Raji (cell line): ENCODE results near the gene GK.

Source experiments
- POLR2A ChIP-seq: IDR thresholded peaks from 2 replicates; pipeline ENCODE4 v1.6.1; 2011; ENCODE audit warnings: low read depth, low read length, control low read depth; ENCODE audit not compliant: insufficient read depth

Gene GK

DNA sequence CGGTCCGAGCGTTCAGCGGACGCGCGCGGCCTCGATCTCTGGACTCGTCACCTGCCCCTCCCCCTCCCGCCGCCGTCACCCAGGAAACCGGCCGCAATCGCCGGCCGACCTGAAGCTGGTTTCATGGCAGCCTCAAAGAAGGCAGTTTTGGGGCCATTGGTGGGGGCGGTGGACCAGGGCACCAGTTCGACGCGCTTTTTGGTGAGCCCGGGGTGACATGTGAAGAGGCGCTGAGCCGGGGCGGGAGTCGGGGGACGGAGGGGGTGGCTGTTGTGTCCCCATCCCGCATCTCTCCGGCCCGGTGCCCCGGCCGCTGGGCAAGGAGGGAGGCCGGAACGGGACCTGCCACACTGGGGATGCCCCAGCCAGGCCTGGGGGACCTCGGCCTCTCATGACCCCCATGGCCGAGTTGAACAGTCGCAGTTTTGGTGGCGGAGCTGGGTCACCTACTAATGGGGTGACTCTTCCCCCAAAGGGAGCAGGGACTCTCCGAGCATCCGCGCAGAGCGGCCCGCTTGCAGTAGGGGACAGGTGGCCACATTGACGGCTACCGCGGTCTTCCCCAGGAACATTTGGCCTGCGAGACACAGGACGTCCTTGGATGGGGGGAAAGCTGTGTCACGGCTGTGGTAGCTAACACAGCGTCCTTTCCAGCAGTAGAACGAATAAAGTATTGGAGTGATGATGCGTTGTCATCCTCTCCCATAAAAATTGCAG is at the start of gene GK:
TSS of gene GK (plus strand) at position 9 of the 717 bp plus-strand sequence. CDS start at position 124, 115 bp downstream.
- TF ChIP-seq POLR2A: no peak

DNA sequence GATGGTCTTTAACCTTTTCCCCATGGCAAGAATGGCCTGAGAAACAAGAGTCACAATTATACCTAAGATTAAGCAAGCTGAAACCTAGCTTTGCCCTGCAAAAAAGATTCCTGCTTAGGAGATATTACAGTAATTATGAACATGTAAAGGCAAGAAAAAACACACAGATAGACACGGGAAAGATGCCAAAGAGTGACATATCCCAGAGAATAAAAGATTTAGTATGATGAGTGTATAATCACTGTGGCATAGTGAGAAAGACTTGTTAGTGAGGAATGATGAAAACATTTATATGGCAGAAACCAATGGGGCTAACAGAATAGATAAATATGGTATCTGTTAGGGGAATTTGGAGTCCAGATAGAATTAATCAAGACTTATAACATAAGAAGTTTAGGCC is 46.1 kb upstream of the GK start:
- no peak for TF ChIP-seq POLR2A

DNA sequence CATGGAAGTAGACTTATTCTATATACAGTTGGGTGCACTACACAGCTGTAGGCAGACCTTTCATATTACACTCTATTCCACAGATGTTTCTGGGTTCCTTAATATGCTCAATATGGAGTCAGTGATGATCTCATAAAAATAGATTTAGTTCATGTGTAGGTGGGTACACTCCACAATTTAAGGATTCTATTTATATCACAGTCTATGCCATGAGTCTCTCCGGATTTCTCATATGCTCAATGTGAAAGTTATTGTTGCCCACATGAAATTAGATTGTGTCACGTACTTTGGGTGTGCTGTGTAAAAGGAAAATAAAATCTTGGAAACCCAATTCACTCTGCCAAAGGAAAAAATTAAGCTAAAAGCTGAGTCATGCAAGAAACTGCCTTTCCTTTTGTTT is 43.2 kb upstream of the GK start:
- TF ChIP-seq POLR2A: no peak

DNA sequence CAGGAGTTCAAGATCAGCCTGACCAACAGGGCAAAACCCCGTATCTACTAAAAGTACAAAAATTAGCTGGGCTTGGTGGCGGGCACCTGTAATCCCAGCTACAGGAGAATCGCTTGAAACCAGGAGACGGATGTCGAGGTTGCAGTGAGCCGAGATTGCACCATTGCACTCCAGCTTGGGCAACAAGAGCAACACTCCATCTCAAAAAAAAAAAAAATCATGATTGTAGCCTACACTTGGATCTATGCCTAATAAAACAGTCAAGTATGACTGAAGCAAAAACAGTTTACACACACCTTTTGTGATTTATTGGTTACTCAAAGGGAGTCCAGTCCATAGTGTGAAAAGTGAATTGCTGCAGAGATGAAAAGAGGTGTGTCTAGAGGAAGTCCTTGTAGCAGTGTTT is 41.0 kb upstream of the GK start:
- TF ChIP-seq POLR2A: no peak

DNA sequence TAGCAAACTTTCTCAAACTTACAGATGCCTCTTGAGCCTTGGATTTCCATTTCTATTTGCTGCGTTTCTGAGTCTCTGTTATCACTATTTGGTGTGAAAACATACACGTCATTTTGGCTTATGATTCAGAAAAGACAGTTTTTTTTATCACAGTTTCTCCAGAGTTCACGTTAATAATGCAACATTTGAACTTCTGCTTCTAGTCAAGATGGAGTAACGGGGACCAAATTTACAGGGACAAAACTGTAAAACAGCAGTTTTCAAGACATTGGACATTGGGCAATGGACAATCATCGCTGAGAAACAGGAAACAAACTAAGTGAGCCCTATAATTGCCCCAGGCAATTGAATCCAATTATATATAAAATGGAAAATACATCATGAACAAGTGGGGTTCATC is 39.5 kb upstream of the GK start:
- no peak for TF ChIP-seq POLR2A

DNA sequence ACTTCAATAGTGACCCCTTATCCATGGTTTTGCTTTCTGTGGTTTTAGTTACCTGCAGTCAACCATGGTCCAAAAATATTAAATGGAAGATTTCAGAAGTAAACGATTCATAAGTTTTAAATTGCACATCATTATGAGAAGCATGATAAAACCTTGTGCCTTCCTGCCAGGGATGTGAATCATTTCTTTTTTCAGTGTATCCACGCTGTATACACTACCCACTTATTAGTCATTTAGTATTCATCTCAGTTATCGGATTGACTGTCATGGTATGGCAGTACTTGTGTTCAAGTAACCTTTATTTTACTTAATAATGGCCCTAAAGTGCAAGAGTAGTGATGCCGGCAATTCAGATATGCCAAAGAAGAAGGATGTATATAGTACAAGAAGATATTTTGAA is 38.0 kb upstream of the GK start:
- TF ChIP-seq POLR2A: no peak

DNA sequence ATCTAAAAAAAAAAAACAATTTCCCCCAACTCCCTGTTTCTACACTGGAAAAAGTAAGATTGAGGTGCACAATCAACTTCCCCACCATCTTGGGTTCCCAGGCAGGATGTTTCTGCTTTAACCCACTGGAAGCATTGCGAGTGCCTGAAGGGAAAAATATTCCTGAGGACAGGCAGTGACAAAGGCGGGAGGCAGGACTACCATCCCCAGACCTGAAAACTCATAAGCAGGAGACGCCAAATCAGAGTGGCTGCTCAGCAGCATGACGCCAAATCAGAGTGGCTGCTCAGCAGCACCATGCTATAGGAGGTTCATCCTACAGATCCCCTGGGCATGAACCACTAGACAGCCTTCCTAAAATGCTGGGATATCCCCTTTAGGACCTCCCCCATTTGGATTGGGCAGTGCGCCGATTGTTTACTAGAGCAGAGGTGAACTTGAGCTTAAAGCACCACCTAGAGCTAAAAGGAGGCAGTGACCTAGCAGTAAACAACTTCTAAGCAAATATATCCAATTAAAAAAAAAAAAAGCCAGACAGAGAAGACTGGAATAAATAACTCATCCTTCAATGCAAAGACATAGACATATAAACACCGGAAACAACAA is 35.0 kb upstream of the GK start:
- TF ChIP-seq POLR2A: no peak

DNA sequence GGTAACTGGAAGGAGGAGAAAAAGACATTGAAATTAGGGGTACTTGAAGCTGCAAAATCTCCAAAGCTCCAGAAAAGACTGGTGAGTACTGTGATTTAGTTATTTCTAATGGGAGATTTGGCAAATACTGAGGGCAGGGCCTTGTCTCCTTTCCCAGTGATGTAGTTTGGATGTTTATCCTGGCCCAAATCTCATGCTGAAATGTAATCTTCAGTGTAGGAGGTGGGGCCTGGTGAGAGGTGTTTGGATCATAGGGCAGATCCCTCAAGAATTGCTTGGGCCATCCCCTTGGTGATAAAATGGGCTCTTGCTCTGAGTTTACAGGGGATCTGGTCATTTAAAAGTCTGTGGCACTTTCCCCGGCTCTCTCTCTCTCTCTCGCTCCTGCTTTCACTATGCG is 33.1 kb upstream of the GK start:
- TF ChIP-seq POLR2A: no peak

DNA sequence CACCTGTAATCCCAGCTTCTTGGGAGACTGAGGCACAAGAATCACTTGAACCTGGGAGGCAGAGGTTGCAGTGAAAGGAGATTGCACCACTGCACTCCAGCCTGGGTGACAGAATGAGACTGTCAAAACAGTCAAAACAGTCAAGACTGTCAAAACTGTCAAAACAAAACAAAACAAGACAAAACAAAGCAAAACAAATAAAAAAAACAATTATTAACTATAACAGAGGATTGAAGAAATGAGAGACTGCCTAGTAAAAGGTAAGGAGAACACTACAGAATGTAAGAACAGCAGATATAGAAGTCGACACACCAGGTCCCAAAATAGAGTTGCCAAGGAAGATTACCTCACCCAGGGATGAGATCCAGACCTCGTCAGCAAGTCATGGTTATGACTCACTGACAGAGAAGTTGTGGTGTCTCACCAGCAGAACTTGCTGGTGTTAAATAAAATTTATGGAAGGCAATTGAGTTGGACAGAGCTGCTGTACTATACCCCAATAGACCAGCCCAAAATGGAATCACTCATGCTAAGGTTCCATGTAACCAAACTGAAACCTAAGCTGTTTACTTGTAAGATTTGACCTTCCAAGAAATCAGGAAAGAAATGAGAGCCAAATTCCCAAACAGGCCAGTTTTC is 32.1 kb upstream of the GK start:
- TF ChIP-seq POLR2A: no peak

DNA sequence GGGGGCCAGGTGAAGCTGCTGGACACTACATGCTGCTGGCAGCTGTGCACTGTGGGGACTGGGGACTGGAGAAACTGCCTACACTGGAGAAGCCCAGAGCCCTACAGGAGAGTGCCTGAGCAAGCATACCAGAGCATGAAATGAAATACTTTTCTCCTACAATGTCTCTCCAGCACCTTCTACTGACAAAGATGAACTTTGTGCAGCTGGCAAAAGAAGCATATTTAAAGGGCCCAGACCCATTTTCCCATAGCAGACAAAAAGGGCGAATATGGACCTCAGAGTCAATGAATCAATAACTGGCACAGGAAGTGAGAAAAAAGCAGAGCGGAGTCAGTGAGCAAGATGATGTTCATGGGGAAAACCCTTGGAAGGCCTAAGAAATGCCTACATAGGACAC is 30.9 kb upstream of the GK start:
- no peak for TF ChIP-seq POLR2A

DNA sequence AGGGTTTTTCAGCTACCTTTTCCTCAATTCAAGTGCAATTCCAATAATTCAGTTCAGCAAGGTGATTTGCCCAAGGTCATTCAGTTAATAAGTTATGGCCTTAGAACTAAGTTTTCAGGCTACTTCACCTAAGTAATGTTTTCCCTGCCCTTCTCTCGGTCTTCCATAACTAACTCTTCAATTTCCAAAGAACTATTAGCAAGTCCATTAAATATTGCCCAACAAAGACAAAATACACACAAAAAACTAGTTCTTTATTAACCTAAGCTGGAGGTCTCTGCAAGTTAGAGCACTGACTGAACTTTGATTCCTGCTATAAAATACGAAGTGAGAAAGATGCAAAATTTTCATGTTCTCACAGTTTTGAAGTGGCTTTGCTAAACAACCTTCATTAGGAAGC is 26.8 kb upstream of the GK start:
- TF ChIP-seq POLR2A: no peak

DNA sequence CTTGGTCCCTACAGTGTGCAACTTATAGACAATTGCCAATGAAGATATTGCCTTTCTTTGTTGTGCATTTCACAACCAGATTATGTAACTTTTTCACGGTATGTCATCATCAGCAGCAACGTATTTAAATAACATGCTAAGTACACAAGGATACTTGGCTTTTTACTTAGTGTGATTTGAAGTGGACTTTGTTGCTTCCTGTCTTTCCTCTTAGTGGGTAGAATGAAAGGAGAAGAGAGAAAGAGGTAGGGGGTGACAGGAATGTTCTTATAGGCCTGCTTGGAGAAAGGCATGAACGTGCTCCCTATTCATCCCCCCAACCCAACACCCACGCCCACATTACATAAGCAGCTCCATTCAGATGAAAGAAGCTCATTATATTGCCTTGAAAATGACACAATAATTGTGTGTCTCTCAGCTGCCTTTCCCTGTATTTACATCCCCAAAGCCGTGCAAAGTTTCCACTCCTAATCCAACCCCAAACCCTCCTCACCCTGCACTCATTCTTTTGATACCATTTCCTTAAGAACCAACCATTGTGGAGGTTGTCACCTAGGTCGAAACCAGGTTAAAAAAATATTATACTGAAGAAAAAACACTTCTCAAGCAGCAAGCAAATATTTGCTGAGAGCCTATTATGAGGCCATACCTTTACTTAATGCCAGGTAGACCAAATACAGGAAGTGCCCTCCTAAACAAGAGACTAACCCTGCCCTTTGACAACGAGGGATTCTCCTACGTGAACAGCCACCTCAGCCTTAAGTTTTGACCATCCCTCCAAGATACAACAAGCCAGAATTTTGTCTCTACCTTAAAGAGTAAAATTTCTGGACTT is 25.2 kb upstream of the GK start:
- TF ChIP-seq POLR2A: no peak

DNA sequence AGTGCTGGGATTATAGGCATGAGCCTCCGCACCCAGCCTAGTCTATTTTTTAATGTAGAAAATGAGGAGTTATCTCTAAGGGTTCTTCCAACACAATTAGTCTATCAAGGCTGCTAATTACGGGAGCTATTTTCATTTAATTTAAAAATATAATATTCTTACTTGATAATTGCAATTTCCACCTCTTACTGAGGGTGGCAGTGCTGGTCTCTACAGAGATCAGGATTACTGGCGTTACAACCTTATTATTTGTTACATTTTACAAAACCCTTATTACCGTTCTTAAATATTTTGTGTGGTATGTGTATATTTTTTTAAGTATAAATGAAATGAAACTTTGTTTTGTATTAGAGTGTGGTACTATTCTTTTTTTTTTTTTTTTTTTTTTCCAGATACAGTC is 17.6 kb upstream of the GK start:
- TF ChIP-seq POLR2A: no peak

DNA sequence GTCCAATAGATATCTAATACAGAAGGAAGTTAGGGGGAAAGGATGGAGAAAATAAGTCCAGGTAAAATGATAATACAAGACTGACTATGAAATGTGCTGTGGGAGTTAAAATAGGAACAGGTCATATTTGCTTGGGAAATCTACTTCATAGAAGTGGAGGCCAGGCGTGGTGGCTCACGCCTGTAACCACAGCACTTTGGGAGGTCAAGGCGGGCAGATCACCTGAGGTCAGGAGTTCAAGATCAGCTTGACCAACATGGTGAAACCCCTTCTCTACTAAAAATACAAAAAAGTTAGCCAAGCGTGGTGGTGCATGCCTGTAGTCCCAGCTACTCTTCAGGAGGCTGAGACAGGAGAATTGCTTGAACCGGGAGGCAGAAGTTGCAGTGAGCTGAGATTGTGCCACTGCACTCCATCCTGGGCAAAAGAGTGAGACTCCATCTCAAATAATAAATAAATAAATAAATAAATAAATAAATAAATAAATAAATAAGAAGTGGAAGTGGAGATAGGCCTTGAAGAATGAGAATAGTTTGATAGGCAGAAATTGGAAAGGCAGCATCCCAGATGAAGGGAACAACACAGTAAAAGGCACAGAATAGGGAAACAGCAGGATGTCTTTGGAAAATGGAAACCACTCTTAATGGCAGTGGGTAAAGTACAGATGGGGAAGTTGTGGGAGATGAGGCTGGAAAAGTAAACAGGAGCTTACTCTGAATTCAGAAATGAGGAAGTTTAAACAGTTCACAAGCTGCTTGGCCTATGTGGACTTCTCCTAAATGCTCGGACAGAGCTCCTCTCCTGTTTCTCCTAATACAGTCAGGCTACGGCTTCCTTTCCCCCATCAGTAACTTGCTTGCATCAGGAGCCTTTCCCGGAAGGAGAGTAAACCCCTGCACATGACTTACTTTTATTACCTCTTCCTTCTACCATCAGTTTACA is 15.1 kb upstream of the GK start:
- TF ChIP-seq POLR2A: no peak
